ENCODE results near the gene MFSD6.

DNA sequence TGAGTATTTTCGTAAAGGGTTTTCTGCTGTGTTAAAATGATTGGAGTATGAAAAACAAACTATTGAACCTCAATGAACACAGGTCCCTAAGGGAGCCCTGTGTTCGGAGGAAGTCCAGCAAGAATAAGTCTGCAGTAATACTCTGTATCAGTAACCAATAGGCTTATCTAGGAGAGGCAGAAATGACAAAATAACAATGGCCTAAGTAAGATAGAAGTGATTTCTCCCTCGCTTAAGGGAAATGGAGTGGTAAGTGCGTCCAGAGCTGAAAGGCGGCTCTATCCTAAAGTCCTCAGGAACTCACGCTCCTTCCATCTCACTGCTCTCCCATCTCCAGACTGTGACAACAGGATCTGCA, 29.3 kb upstream of the MFSD6 start:
- no peak for TF ChIP-seq CTCF (IDR thresholded peaks at IDR 0.05)
- no peak for TF ChIP-seq POLR2A (IDR thresholded peaks at IDR 0.05)

Measured in Peyer's patch (tissue), 4 donors.